Measurements from ENCODE around the gene GTF2A1L.
"Not testable (repeated sequence)": the region's sequence is repeated elsewhere in the genome, so short reads cannot be mapped to it uniquely, and the experiment has no call there.

The GTF2A1L gene

DNA sequence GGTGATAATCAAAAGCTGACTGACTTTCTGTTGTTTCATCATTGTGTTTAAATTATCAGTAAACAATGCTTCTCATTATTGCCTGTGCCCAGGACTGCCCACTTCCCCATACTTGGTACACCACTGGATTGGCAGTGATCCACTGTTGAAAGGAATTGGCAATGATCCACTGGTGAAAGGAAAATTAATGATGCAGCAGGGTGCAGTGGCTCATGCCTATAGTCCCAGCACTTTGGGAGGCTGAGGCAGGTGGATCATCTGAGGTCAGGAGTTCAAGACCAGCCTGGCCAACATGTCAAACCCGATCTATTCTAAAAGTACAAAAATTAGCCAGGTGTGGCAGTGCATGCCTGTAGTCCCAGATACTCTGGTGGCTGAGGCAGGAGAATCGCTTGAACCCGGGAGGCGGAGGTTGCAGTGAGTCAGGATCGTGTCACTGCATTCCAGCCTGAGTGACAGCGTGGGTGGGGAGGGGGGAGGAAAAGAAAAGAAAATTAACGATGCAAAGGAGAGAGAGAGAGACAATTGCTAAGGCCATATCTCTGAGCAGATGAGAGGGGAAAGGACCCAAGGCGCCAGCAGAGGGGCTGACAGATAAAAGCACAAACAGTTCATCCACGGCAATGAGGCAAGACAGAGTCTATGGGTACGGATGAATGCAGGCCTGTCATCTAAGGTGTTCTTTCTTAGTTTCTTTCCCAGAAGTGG is 10.2 kb upstream of the GTF2A1L start:
- DNase-seq (ENCODE audit: low read depth, low spot score): no peak

DNA sequence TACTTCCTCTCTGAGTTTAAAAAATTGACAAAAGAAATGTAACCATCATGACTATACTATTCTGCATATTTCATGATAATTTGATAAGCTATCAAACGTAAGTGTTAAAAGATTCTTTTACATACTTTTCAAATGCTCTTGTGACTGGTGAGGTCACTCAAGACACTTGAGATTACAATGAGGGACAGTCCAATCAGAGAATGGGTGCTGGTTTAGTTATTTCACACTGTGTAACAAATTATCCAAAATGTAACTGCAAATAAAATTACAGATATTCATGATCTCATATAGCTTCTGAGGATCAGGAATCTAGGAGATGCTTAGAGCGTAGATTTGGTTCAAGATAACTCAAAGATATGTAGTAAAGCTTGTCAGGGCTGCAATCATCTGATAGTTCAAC is 4.4 kb upstream of the GTF2A1L start:
- no peak for DNase-seq (ENCODE audit: low read depth, low spot score)

DNA sequence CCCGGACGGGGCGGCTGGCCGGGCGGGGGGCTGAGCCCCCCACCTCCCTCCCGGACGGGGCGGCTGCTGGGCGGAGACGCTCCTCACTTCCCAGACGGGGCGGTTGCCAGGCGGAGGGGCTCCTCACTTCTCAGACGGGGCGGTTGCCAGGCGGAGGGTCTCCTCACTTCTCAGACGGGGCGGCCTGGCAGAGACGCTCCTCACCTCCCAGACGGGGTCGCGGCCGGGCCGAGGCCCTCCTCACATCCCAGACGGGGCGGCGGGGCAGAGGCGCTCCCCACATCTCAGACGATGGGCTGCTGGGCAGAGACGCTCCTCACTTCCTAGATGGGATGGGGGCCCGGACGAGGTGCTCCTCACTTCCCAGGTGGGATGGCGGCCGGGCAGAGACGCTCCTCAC is 3.1 kb upstream of the GTF2A1L start:
- not testable (repeated sequence) for DNase-seq (ENCODE audit: low read depth, low spot score)

- no peak for DNase-seq (ENCODE audit: low read depth, low spot score)
Observed at GRCh38 chr2:48619526-48619925, 1.9 kb downstream of the GTF2A1L start.

DNA sequence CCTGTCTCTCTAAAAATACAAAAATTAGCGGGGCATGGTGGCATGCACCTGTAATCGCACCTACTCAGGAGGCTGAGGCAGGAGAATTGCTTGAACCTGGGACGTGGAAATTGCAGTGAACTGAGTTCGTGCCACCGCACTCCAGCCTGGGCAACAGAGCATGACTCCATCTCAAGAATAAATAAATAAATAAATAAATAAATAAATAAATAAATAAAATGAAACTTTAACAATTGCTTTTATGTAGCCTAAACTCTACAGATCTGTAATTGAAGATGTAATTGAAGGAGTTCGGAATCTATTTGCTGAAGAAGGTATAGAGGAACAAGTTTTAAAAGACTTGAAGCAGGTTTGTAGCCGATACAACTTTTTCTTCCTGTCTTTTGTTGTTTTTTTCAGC is 2.9 kb downstream of the GTF2A1L start:
- DNase-seq (ENCODE audit: low read depth, low spot score): no peak

DNA sequence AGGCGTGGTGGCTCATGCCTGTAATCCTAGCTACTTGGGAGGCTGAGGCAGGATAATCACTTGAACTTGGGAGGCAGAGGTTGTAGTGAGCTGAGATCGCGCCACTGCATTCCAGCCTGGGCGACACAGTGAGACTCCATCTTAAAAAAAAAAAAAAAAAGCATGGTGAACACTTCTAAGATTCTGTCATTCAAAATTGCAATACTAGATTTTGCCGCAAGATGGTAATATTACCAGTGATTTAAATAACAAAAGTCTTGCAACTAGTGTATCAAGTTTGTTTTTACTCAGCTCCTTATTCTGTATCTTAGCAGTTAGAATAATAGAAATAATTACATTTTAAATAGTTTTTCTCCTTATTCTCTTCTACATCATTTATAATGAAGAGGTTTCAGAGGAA is 5.0 kb downstream of the GTF2A1L start:
- not testable (repeated sequence) for DNase-seq (ENCODE audit: low read depth, low spot score)

GRCh38 chr2:48624696-48625095 is 7.0 kb downstream of the GTF2A1L start:
- DNase-seq (ENCODE audit: low read depth, low spot score): no peak

DNA sequence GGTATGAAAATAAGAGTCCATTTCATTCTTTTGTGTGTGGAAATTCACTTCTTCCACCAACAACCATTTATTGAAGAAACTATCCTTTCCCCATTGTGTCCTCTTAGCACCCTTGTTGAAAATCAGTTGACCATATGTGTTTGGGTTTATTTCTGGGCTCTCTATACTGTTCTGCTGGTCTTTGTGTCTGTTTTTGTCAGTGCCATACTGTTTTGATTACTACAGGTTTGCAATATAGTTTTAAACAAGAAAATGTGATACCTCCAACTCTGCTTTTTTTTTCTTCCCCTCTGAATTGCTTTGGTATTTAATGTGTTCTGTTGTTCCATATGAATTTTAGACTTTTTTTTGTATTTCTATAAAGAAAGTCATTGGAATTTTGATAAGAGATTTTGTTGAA is 8.4 kb downstream of the GTF2A1L start:
- no peak for DNase-seq (ENCODE audit: low read depth, low spot score)

DNA sequence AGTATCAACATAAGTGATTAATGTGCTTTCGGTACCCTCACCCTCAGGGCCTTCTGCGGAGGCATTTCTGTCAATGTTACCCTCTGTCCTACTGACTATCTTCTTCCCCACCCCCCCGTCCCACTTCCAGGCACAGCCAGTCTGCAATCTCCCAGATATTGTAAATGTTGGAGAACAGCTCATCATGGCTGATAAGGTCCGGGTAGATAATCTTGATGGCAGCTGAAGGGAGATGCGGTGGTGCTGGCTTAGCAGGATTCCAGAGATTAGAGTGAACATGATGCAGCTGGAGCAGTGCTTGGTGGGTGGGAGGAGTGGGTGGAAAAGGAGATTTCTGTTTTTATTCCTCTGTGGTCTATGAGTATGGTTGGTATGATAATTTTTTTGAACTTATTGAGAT is 15.5 kb downstream of the GTF2A1L start:
- no peak for DNase-seq (ENCODE audit: low read depth, low spot score)

DNA sequence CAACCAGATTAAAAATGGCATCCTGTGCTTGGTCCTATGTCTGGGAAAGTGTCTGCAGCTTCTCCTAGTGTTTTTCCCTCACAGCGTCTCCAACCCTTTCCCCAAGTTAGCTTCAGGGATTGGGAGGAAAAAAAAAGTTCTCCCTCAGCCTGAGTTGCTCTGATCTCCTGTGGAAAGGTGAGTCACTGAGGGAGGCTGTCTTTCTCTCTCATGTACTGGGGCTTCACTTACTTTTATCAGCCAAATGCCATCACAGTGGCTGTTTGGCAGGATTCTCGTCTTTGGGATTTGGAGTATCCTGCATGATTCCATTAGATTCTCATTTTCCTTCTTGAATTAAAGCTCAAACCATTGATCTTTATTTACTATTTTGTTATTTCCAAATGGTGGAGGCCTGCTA is 18.1 kb downstream of the GTF2A1L start:
- no peak for DNase-seq (ENCODE audit: low read depth, low spot score)

GRCh38 chr2:48638261-48638660 is 20.6 kb downstream of the GTF2A1L start:
- no peak for DNase-seq (ENCODE audit: low read depth, low spot score)

- DNase-seq (ENCODE audit: low read depth, low spot score): peak; percentile 3
Observed at GRCh38 chr2:48651158-48651790, 33.6 kb downstream of the GTF2A1L start.

DNA sequence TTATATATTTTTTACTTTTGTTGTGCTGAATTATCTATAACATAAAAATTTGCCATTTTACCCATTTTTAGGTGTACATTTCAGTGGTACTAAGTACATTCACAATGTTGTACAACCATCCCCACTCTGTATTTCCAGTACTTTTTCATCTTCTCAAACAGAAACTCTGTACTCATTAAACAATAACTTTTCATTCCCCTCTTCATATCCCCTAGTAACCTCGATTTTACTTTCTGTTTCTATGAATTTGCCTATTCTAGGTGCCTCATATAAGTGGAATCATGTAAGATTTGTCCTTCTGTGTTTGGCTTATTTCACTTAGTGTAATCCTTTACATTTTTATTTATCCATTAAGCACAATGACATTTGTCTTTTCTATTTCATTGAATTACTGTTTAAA is 51.3 kb downstream of the GTF2A1L start:
- no peak for DNase-seq (ENCODE audit: low read depth, low spot score)

DNA sequence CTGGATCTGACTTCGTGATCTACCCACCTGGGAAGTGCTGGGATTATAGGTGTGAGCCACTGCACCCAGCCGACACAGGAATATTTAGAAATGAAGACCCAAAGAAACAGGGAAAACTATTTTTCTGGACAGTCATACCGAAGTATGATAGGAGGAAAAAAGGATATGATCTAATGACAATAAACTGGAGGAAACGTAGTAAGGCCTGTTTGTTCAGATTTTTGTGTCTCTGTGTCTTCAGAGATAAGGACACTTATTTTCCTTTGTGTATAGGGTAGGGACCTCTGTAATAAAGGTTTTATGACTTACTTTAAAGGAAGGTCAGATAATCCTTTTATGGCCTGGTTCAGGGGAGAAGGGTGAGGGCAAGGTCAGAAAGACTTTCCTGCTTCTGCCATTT is 55.9 kb downstream of the GTF2A1L start:
- DNase-seq (ENCODE audit: low read depth, low spot score): no peak

GRCh38 chr2:48674933-48675332 is 57.3 kb downstream of the GTF2A1L start:
- no peak for DNase-seq (ENCODE audit: low read depth, low spot score)

- DNase-seq (ENCODE audit: low read depth, low spot score): no peak
Observed at GRCh38 chr2:48677450-48677849, 59.8 kb downstream of the GTF2A1L start.

GRCh38 chr2:48685126-48685525 is 67.5 kb downstream of the GTF2A1L start:
- no peak for DNase-seq (ENCODE audit: low read depth, low spot score)

DNA sequence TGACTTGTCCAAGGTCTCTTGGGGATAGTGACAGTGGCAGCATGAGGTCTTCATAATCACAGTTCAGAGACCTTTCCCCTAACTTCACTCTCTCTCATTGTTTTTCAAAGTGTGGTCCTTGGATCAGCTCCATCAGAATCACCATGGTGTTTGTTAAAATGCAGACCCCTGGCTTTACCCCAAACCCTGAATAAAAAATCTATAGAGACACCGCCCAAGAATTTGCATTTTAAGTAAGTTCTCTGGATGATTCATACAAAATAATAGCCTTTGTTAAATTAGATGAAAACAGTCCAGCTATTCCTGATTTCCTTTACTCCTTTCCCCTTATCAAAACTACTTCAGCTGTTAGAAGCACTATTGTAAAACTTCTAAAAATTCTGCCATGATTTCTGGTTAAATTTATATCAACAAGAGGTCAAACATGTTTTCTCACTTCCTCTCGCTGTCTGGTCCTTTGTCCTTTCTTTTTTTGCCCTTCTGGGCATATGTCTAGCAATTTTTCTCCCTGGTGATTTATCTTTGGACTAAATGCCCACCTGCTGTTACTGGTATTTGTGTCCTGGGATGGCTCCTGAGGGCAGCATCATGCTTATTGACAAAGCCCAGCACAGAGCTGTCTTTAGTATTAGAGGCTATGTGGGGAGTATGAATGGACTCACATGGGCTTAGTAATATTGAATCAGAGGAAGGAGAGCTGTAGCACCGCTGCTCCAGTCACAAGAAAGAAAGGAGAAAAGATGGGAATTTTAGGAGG is 74.5 kb downstream of the GTF2A1L start:
- no peak for DNase-seq (ENCODE audit: low read depth, low spot score)

GRCh38 chr2:48693066-48693465 is 75.4 kb downstream of the GTF2A1L start:
- DNase-seq (ENCODE audit: low read depth, low spot score): no peak

DNA sequence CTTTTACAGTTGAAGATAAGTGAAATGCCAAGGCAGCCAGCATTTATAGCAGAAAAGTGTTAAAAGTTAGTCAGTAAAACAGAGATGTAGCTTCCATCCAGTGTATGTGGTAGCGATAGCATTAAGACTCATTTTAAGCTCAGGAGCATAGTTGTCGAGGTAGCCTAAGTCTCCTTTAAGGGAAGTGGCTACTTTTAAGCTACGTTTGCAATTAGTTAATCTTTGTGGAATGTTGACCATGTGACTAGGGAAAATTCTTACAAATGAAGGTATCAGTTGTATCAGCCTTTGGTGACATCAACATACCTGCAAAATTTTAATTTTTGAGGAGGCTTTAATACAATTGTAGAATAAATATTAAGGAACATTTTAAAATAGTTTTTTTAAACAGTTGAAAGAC is 76.0 kb downstream of the GTF2A1L start:
- no peak for DNase-seq (ENCODE audit: low read depth, low spot score)

DNA sequence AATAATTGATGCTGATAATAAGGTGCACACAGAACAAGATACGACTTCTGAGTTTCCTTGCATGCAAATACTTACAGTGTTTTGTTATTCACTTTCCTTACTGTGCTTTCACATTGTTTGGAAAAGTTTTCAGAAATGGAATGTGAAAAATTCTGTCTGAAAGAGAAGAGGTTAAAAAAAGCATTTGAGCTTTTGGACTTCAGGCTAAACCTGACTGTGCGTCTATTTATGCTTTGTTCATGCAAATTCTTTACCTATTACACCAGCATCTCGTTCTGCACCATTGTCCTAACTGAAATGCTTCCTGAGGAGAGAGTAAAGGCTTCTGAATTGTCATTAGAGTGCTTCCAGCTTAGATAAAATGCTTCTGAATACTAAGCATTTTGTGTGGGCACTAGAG is 76.5 kb downstream of the GTF2A1L start:
- DNase-seq (ENCODE audit: low read depth, low spot score): no peak

DNA sequence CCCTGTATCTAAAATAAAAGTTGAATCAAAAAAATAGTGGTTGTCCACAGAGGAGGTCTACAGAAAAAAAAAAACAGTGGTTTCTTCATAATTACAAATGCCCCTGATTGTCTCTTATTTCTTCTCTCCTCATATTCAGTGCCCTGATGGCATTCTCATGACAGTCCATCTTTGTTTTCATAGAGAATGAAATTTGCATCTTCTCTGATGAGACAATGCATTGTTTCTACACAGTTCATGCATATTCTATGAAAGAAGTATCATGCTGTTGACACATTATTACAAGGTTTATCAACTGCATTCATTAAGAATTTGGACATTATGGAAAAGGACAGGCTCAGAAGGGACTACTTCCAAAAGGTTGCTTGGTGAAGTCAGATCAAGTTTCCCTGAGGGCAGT is 78.3 kb downstream of the GTF2A1L start:
- no peak for DNase-seq (ENCODE audit: low read depth, low spot score)

- no peak for DNase-seq (ENCODE audit: low read depth, low spot score)
Observed at GRCh38 chr2:48696881-48697280, 79.2 kb downstream of the GTF2A1L start.
